ENCODE data around the gene CBX5. TPM values are rescaled to one million over a fixed set of nuclear protein-coding genes. Genes with fewer than 3 reads are reported as not detected.

The CBX5 gene
- total RNA-seq, 2 donors from 2014 or later = 49.9 to 52.8 TPM

Small RNA genes lying within 50 kb of the gene (small RNA-seq; reads per million reads assigned to genes)
- gene RN7SL390P = 0 reads per million in 2 donors
- gene RNU6-950P = 0 reads per million in 2 donors

Other genes starting within 250 kb of the CBX5 start
- 1 to 10 TPM in 1 of 2 donors, not detected in 1; 2.8 TPM for gene HOXC5, start 247.1 kb downstream of the CBX5 start, total RNA-seq
- gene HOXC4, start 226.3 kb downstream of the CBX5 start, total RNA-seq = under 1 TPM in 1 of 2 donors, not detected in 1; 0.62 TPM
- gene SMUG1, start 91.1 kb downstream of the CBX5 start, total RNA-seq = 10 to 100 TPM; 51.7 to 54.9 TPM
- gene HNRNPA1, start 604 bp upstream of the CBX5 start, total RNA-seq = 100 to 1,000 TPM; 419 to 726 TPM
- gene NFE2, start 20.9 kb upstream of the CBX5 start, total RNA-seq = 1 to 10 TPM in 1 of 2 donors, not detected in 1; 1.1 TPM
- gene COPZ1, start 45.0 kb upstream of the CBX5 start, total RNA-seq = 100 to 1,000 TPM in 1 of 2 donors, 10 to 100 TPM in 1; 83.1 to 192 TPM
- gene GPR84, start 84.4 kb upstream of the CBX5 start, total RNA-seq = under 1 TPM in 1 of 2 donors, not detected in 1; 0.97 TPM
- gene ZNF385A, start 104.6 kb upstream of the CBX5 start, total RNA-seq = 10 to 100 TPM; 29.4 to 42.4 TPM
- 10 to 100 TPM; 44.2 to 99.4 TPM for gene ITGA5, start 139.1 kb upstream of the CBX5 start, total RNA-seq
- 10 to 100 TPM in 1 of 2 donors, not detected in 1; 50.7 TPM for gene GTSF1, start 193.5 kb upstream of the CBX5 start, total RNA-seq
- gene NCKAP1L, start 217.6 kb upstream of the CBX5 start, total RNA-seq = 10 to 100 TPM in 1 of 2 donors, 1 to 10 TPM in 1; 3.6 to 10.2 TPM

Measured in prostate gland (tissue), 2 donors.